GM23338 (cell line): ENCODE data around the gene KCNK15.

Experiments used
- CREB1 ChIP-seq: fragments of 250-450 bp; sonication (Bioruptor Pico); IDR thresholded peaks from 2 replicates; pipeline ENCODE4 v1.5.0; 2020; ENCODE audit warnings: low read depth, mild to moderate bottlenecking, moderate library complexity
- CTCF ChIP-seq, 2 experiments: fragments of 200-600 bp in 1 of 2; sonication (generic) in 1 of 2; conservative IDR thresholded peaks; 2 replicates each; pipeline versions ENCODE4 v1.5.1 to v1.6.1; 2016 to 2017; ENCODE audit warnings: antibody characterized with exemption in 2 of 2, low read depth in 2 of 2, mild to moderate bottlenecking in 2 of 2, moderate library complexity in 1 of 2
- EZH2 ChIP-seq: fragments of 200-600 bp; sonication (generic); IDR thresholded peaks from one replicate; pipeline ENCODE4 v1.8.0; 2017; ENCODE audit warnings: antibody characterized with exemption, mild to moderate bottlenecking, low read depth; ENCODE audit not compliant: unreplicated experiment
- EZH2phosphoT487 ChIP-seq: fragments of 200-600 bp; sonication (generic); IDR thresholded peaks from one replicate; pipeline ENCODE4 v1.8.1; 2018; ENCODE audit warnings: antibody characterized with exemption; ENCODE audit not compliant: unreplicated experiment
- POLR2AphosphoS5 ChIP-seq: IDR thresholded peaks from 2 replicates; pipeline ENCODE4 v1.6.1; 2016; ENCODE audit warnings: antibody characterized with exemption, low read depth
- ZNF462 ChIP-seq: fragments of 250-450 bp; sonication (Bioruptor Pico); IDR thresholded peaks from 2 replicates; pipeline ENCODE4 v1.5.0; 2020; ENCODE audit warnings: mild to moderate bottlenecking, moderate library complexity
- TF ChIP-seq, protein P1 (sequence below): IDR thresholded peaks from one replicate; pipeline ENCODE4 v1.6.1; 2018; ENCODE audit warnings: antibody characterized with exemption; ENCODE audit not compliant: unreplicated experiment
- TF ChIP-seq, protein P2 (sequence below): IDR thresholded peaks from 2 replicates; pipeline ENCODE4 v1.6.1; 2016; ENCODE audit warnings: antibody characterized with exemption

- no peak for TF ChIP-seq POLR2AphosphoS5
- no peak for TF ChIP-seq CTCF (conservative IDR thresholded peaks at IDR 0.05; ENCODE audit: low read depth in 2 of 2)
- TF ChIP-seq EZH2phosphoT487, result no peak
- TF ChIP-seq, protein P1, sequence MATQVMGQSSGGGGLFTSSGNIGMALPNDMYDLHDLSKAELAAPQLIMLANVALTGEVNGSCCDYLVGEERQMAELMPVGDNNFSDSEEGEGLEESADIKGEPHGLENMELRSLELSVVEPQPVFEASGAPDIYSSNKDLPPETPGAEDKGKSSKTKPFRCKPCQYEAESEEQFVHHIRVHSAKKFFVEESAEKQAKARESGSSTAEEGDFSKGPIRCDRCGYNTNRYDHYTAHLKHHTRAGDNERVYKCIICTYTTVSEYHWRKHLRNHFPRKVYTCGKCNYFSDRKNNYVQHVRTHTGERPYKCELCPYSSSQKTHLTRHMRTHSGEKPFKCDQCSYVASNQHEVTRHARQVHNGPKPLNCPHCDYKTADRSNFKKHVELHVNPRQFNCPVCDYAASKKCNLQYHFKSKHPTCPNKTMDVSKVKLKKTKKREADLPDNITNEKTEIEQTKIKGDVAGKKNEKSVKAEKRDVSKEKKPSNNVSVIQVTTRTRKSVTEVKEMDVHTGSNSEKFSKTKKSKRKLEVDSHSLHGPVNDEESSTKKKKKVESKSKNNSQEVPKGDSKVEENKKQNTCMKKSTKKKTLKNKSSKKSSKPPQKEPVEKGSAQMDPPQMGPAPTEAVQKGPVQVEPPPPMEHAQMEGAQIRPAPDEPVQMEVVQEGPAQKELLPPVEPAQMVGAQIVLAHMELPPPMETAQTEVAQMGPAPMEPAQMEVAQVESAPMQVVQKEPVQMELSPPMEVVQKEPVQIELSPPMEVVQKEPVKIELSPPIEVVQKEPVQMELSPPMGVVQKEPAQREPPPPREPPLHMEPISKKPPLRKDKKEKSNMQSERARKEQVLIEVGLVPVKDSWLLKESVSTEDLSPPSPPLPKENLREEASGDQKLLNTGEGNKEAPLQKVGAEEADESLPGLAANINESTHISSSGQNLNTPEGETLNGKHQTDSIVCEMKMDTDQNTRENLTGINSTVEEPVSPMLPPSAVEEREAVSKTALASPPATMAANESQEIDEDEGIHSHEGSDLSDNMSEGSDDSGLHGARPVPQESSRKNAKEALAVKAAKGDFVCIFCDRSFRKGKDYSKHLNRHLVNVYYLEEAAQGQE, result no peak
- TF ChIP-seq EZH2, result no peak
- no peak for TF ChIP-seq CREB1 (CRISPR knock-in tag)
- TF ChIP-seq ZNF462, result no peak
- TF ChIP-seq, protein P2, sequence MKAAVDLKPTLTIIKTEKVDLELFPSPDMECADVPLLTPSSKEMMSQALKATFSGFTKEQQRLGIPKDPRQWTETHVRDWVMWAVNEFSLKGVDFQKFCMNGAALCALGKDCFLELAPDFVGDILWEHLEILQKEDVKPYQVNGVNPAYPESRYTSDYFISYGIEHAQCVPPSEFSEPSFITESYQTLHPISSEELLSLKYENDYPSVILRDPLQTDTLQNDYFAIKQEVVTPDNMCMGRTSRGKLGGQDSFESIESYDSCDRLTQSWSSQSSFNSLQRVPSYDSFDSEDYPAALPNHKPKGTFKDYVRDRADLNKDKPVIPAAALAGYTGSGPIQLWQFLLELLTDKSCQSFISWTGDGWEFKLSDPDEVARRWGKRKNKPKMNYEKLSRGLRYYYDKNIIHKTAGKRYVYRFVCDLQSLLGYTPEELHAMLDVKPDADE, result no peak
These were observed 12.8 kb downstream of the KCNK15 start for GRCh38 chr20:44758247-44759101.
